Activated CD4-positive, alpha-beta T cell treated with anti-CD3 and anti-CD28 coated beads, Interleukin-2, Interleukin-4, amounts not matched to agents 100 ng/mL and 50 ng/mL, durations not matched to agents 16 hours and 8 hours (primary cell): ENCODE measurements around the gene ISCU.
"Not testable (repeated sequence)": the region's sequence is repeated elsewhere in the genome, so short reads cannot be mapped to it uniquely, and the experiment has no call there.

Source experiments
- DNase-seq: peaks from one replicate; pipeline ENCODE4 v3.0.0-alpha.2; 2020; ENCODE audit warnings: low spot score

ISCU gene

GRCh38 chr12:108570743-108571608 is 8.6 kb downstream of the ISCU start:
- peak; percentile 19 for DNase-seq

DNA sequence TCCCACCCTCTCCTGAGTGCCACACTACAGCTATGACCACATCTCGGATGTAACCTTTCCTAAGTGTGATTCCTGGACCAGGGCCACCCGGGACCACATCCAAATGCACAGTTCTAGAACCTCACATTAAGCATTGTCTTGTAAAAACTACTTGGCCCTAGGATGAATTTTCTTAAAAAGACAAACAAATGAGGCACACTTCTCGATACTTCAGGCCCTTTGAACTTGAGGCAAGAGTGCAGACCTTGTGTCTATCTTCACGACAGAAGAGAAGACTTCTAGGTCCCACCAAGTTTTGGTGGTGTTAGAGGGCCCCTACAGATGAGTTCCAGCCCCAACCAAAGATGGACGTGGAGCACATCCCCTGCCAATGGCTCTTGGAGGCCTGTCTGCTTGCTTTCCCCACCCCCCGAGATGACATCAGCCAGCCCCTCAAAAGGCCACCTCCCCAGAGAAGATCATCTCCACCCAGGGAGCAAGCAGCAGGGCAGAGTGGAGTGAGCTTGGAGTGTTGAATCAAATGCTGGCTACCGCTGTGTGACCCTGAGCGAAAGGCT is 9.3 kb downstream of the ISCU start:
- DNase-seq, result no peak

- DNase-seq, result peak; percentile 26
Measured at GRCh38 chr12:108572166-108572790, 9.9 kb downstream of the ISCU start.

GRCh38 chr12:108573317-108573716 is 10.9 kb downstream of the ISCU start:
- peak; percentile 82 for DNase-seq

- not testable (repeated sequence) for DNase-seq
Measured at GRCh38 chr12:108574276-108574675, 11.9 kb downstream of the ISCU start.

- DNase-seq, result no peak
Measured at GRCh38 chr12:108575199-108575912, 13.0 kb downstream of the ISCU start.

- DNase-seq, result no peak
Measured at GRCh38 chr12:108576660-108577234, 14.4 kb downstream of the ISCU start.

DNA sequence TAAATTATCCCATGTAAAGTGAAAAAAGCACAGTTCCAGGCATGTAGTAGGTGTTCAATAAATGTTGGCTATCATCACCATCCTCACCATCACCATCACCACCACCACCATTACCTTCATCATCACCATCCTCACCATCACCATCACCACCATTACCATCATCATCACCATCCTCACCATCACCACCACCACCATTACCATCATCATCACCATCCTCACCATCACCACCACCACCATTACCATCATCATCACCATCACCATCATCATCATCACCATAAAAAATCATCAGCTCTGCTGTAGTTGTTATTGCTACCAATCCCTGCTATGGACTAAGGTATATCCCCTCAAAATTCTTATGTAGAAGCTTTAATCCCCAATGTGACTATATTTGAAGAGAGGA is 15.1 kb downstream of the ISCU start:
- DNase-seq, result no peak

DNA sequence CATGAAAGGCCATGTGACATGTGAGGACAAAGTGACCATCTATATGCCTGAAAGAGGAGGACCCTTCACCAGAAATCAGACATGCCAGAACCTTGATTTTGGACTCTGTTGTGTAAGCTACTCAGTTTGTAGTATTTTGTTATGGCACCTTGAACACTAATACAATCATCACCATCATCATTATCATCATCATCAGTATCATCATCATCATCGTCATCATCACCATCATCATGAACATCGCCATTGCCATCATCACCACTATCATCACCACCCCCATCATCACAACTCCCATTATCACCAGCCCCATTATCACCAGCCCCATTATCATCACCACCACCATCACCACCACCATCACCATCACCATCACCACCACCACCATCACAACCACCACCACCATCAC is 15.9 kb downstream of the ISCU start:
- DNase-seq, result no peak

DNA sequence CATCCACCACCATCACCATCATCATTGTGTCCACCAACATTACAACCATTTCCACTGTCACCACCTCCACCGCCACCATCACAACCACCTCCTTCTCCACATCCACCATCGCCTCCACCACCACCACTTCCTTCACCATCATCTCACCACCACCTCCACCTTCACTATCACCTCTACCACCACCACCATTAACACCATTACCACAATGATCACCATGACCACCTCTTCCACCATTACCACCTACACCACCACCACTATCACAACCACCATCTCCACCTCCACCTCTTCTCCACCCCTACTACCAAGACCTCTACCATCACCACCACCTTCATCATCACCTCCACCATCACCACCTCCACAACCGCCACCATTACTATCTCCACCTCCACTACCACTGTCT is 16.4 kb downstream of the ISCU start:
- DNase-seq, result no peak

- no peak for DNase-seq
Measured at GRCh38 chr12:108580531-108580930, 18.1 kb downstream of the ISCU start.

GRCh38 chr12:108581311-108582227 is 19.2 kb downstream of the ISCU start:
- no peak for DNase-seq

DNA sequence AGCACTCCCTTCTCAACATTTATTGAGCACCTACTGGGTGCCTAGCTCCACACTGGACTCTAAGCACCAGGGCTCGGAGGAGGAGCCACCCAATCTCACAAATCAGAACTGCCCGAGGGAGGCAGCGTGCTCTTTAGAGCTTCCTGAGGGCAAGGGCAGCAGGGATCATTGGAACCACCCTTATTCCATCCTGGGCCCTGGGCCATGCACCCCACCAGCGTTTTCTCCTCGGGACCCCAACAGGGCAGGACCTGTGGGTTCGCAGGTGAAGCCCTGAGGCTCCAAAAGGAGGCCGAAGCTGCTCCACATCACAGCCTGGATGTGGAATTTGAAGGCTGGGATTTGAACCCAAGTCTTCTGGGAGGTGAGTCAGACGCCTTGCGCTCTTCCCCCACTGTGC is 20.1 kb downstream of the ISCU start:
- DNase-seq, result no peak

- no peak for DNase-seq
Measured at GRCh38 chr12:108582978-108583770, 20.8 kb downstream of the ISCU start.

DNA sequence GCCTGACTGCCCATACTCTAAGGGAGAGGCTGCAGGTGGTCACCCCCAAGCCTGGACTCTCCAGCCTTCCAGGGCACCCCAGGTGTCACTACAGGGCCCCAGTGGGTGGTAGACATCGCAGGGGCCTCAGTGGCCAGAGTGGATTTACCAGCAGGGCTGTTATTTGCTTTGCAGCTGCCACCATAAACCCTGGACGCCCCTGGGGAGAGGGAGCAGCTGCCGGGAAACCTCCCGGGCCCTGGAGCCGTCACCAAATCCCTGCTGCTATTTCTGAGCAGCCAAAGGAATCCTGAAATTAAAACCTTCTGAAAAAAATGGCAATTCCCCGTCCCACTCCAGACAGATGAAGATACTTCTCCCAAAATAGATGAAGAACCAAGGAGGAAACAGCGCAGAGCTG is 21.6 kb downstream of the ISCU start:
- DNase-seq, result no peak

- DNase-seq, result no peak
Measured at GRCh38 chr12:108584456-108585065, 22.2 kb downstream of the ISCU start.

DNA sequence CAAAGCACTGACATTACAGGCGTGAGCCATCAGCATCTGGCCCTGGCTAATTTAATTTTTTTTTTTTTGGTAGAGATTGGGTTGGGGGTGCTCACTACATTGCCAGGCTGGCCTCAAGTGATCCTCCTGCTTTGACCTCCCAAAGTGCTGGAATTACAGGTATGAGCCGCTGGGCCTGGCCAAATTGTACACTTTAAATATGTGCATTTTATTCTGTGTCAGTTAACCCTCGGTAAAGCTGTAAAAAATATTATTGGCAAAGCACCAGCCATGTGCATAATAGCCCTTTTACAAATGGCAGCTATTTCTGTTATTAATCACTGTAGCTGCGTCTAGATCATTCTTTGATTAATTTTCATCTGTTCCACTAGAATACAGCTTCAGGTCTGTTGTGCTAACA is 23.5 kb downstream of the ISCU start:
- DNase-seq, result no peak

DNA sequence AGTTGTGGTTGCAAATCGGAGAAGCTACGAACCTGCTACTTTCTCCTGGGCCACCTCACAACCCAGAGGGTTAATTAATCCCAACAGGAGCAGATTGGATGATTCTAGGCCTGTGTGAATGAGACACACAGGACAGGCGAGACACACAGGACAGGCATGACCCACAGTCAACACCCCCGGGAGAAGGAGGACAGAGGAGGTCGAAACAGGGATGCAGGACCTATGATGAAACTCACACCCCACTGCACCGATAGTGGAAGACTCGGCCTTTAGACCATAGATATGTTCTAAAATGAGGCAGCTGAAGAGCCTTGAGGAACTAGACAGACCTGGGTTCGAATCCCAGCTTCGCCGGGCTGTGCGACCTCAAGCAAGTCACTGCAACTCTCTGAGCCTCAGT is 23.9 kb downstream of the ISCU start:
- no peak for DNase-seq

DNA sequence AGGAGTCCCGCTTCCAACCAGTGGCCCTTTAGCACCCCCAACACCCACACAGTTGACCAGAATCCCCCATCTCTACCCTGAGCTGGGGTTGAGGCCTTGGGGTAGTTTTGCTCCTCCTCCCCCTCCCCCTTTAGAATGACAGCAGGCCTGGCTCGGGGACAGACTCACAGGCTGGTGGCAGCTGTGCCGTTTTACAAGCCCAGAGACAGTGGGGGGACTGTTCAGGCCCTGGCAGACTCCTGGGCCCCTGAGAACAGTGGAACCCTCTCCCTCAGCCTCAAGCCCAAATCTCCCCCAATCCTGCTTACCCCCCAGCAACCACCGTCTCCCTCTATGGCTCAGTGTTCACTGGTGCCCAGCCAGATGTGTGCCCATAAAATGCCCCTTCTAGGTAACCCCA is 25.4 kb downstream of the ISCU start:
- DNase-seq, result no peak
